SK-N-SH (cell line): ENCODE measurements around the gene DHCR24.

ENCODE experiments used
- CTCF ChIP-seq: fragments of 200-600 bp; sonication (generic); IDR thresholded peaks from 2 replicates; pipeline ENCODE4 v1.6.1; 2017; ENCODE audit warnings: antibody characterized with exemption, mild to moderate bottlenecking, moderate library complexity
- EP300 ChIP-seq, 2 experiments: IDR thresholded peaks; 2 replicates each; pipeline versions ENCODE4 v1.4.0 to v1.6.1; 2012; ENCODE audit warnings: borderline replicate concordance in 1 of 2, low read depth in 1 of 2, low read length in 1 of 2
- JUND ChIP-seq: IDR thresholded peaks from 2 replicates; pipeline ENCODE4 v1.4.0; 2012
- NRF1 ChIP-seq: IDR thresholded peaks from 2 replicates; pipeline ENCODE4 v1.6.1; 2012; ENCODE audit warnings: low read depth, mild to moderate bottlenecking, low read length
- RFX5 ChIP-seq: IDR thresholded peaks from 2 replicates; pipeline ENCODE4 v1.6.1; 2012; ENCODE audit warnings: mild to moderate bottlenecking, improper control_type of control experiment, low read length
- SIN3A ChIP-seq: IDR thresholded peaks from 2 replicates; pipeline ENCODE4 v1.6.1; 2012; ENCODE audit warnings: low read depth, mild to moderate bottlenecking, low read length, moderate library complexity, borderline replicate concordance
- SMC3 ChIP-seq: IDR thresholded peaks from 2 replicates; pipeline ENCODE4 v1.6.1; 2012; ENCODE audit warnings: low read depth, low read length, improper control_type of control experiment
- TAF1 ChIP-seq: IDR thresholded peaks from 2 replicates; pipeline ENCODE4 v1.6.1; 2012; ENCODE audit warnings: low read depth, mild to moderate bottlenecking, low read length, moderate library complexity, borderline replicate concordance

GRCh38 chr1:54872036-54872331, 15.0 kb downstream of the DHCR24 start:
- TF ChIP-seq SMC3 (no peak), TAF1 (no peak), EP300 (IDR thresholded peaks at IDR 0.05; ENCODE audit: borderline replicate concordance in 1 of 2, low read depth in 1 of 2, low read length in 1 of 2) (no peak), SIN3A (no peak), CTCF (peak; percentile 16; the same call in 1 of the 2 replicates), JUND (no peak), RFX5 (no peak), NRF1 (no peak)
